Nephron progenitor cell (in vitro differentiated cells): ENCODE measurements around the gene TREM2.
"Not testable (repeated sequence)": the region's sequence is repeated elsewhere in the genome, so short reads cannot be mapped to it uniquely, and the experiment has no call there.

Source experiments
- DNase-seq: peaks from one replicate; pipeline ENCODE4 v3.0.0; 2021
- H3K27ac Mint-ChIP-seq: 2 replicates; pipeline ENCODE4 v1.8.0; 2021; ENCODE audit warnings: mild to moderate bottlenecking, moderate library complexity, mixed read lengths
- H3K27me3 Mint-ChIP-seq: 2 replicates; pipeline ENCODE4 v1.8.0; 2021; ENCODE audit warnings: mild to moderate bottlenecking, low read depth, mixed read lengths; ENCODE audit not compliant: poor library complexity
- H3K36me3 Mint-ChIP-seq: 2 replicates; pipeline ENCODE4 v1.8.0; 2021; ENCODE audit warnings: low read depth, mixed read lengths
- H3K4me1 Mint-ChIP-seq: 2 replicates; pipeline ENCODE4 v1.8.0; 2021; ENCODE audit warnings: mixed read lengths
- H3K4me3 Mint-ChIP-seq: 2 replicates; pipeline ENCODE4 v1.8.0; 2021; ENCODE audit warnings: mild to moderate bottlenecking, moderate library complexity, mixed read lengths
- H3K9me3 Mint-ChIP-seq: 2 replicates; pipeline ENCODE4 v1.8.0; 2021; ENCODE audit warnings: mild to moderate bottlenecking, moderate library complexity, mixed read lengths
- CTCF ChIP-seq: fragments of 200-600 bp; sonication (generic); IDR thresholded peaks from 2 replicates; pipeline ENCODE4 v1.5.0; 2021; ENCODE audit warnings: antibody characterized with exemption

The TREM2 gene

GRCh38 chr6:41122373-41122772, 40.5 kb downstream of the TREM2 start:
- Mint-ChIP-seq H3K9me3 (no peaks in the 10 kb centered on the region), H3K27me3 (peaks cover 3% of the 10 kb centered on the region), H3K4me3 (no peak overlapping the region), H3K36me3 (peaks cover 11% of the 10 kb centered on the region), H3K27ac (no peak overlapping the region), H3K4me1 (no peaks in the 10 kb centered on the region)
- no peak for DNase-seq
- TF ChIP-seq CTCF: no peak

DNA sequence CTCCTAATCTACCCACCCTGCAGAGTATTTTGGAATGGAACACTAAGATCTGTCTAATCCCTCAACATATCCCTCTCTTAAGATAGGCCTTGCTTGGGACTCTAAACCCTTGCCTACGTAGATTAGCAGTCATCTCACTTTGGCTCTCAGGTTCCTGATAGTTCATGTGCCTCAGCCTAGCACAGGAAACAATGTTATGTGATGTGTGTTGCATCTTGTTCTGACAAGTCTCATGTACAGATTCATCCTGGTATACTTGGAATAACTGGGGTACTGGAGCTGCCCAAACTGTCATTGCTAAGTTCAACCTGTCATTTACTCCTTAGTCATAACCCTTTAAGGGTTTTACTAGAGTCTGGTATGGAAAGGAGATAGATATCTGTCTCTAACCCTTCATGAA, 42.9 kb downstream of the TREM2 start:
- H3K9me3 Mint-ChIP-seq: no peaks in the 10 kb centered on the region
- H3K27ac Mint-ChIP-seq: no peak overlapping the region
- H3K36me3 Mint-ChIP-seq: peaks cover 9% of the 10 kb centered on the region
- peaks cover 3% of the 10 kb centered on the region for H3K27me3 Mint-ChIP-seq
- peaks cover 8% of the 10 kb centered on the region for H3K4me1 Mint-ChIP-seq
- DNase-seq: no peak
- H3K4me3 Mint-ChIP-seq: no peak overlapping the region
- no peak for TF ChIP-seq CTCF

DNA sequence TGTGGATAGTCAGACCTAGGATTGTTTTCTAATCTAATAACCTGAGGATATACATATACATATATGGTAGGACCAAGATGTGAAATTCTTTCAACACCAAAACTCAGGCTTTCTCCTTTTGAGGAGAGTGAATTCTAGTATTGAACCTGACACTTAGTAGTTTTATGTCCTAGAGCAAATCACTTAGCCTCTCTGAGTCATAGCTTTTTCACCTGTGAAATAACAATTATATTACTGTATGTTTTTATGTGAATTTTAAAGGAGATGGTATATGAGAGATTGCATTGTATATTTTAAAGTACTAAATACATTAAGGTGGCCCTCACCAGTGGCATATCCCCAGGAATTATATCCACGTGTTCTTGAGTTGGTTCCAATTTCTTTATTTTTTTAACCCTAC, 43.4 kb downstream of the TREM2 start:
- Mint-ChIP-seq H3K36me3 (peaks cover 9% of the 10 kb centered on the region), H3K27ac (no peak overlapping the region), H3K4me1 (peaks cover 12% of the 10 kb centered on the region), H3K27me3 (peaks cover 3% of the 10 kb centered on the region), H3K4me3 (no peak overlapping the region), H3K9me3 (no peaks in the 10 kb centered on the region)
- no peak for DNase-seq
- TF ChIP-seq CTCF: no peak

DNA sequence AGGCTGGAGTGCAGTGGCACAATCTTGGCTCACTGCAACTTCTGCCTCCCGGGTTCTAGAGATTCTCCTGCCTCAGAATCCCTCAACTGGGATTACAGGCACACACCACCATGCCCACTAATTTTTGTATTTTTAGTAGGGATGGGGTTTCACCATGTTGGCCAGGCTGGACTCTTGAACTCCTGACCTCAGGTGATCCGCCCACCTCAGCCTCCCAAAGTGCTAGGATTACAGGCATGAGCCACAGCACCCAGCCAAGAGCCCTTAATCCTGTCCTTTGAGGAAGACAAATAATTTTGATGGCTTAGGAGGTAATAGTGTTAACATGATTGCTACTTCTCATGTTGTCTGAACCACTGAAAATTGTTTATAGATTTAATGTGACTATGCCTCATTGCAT, 47.9 kb downstream of the TREM2 start:
- H3K27me3 Mint-ChIP-seq, H3K27ac Mint-ChIP-seq, H3K4me3 Mint-ChIP-seq, DNase-seq, H3K36me3 Mint-ChIP-seq, H3K9me3 Mint-ChIP-seq: not testable (repeated sequence)
- peaks cover 14% of the 10 kb centered on the region for H3K4me1 Mint-ChIP-seq

DNA sequence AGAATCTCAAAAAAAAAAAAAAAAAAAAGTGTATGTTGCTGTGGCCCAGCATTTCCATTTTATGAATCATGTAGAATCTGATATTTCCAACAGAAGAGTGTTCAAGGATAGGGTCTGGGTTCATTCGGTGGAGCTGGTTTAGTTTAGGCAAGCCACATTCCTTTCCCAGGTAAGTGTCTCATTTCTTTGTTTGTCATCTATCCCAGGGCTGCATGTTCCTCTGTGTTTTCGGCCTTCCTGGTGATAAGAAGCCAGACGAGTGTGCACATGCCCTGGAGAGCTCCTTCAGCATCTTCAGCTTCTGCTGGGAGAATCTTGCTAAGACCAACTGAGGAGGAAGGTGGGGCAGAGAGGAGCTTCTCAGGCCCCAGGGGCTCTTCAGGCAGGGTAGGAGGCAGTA, 51.9 kb downstream of the TREM2 start:
- Mint-ChIP-seq H3K4me3 (no peak overlapping the region), H3K36me3 (no peaks in the 10 kb centered on the region), H3K27me3 (peaks cover 2% of the 10 kb centered on the region), H3K9me3 (no peaks in the 10 kb centered on the region), H3K4me1 (peaks cover 14% of the 10 kb centered on the region), H3K27ac (no peak overlapping the region)
- DNase-seq: no peak
- no peak for TF ChIP-seq CTCF
